DMS53 treated with DMSO at 0.1 percent for 48 hours (cell line): ENCODE measurements around the gene SERPIND1.

Experiments used
- DNase-seq: peaks from one replicate; lab custom pipeline; 2025; ENCODE audit not compliant: unreplicated experiment; lab: John Stamatoyannopoulos, UW

The SERPIND1 gene

DNA sequence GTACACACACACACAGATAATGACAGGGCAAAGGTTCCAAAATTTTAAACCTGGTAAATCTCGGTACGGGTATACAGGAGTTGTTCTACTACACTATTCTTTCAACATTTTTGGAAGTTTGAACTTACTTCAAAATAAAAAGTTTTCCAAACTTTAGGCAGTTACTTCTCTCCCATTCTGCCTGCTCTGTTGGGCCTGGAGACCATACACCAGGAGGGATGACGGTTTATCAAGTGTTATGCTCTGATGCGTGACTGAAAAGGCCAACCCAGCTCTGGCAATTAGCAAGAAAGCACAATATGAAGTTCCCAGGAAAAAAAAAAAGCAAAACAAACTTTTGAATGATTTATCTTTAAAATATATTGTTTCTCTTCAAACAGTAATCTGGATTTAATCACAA lies 969 bp downstream of the SERPIND1 start:
- DNase-seq = no peak

- no peak for DNase-seq
Measured at GRCh38 chr22:20775342-20775895, 1.5 kb downstream of the SERPIND1 start.

- DNase-seq = peak; percentile 3
Measured at GRCh38 chr22:20776624-20777405, 2.9 kb downstream of the SERPIND1 start.

DNA sequence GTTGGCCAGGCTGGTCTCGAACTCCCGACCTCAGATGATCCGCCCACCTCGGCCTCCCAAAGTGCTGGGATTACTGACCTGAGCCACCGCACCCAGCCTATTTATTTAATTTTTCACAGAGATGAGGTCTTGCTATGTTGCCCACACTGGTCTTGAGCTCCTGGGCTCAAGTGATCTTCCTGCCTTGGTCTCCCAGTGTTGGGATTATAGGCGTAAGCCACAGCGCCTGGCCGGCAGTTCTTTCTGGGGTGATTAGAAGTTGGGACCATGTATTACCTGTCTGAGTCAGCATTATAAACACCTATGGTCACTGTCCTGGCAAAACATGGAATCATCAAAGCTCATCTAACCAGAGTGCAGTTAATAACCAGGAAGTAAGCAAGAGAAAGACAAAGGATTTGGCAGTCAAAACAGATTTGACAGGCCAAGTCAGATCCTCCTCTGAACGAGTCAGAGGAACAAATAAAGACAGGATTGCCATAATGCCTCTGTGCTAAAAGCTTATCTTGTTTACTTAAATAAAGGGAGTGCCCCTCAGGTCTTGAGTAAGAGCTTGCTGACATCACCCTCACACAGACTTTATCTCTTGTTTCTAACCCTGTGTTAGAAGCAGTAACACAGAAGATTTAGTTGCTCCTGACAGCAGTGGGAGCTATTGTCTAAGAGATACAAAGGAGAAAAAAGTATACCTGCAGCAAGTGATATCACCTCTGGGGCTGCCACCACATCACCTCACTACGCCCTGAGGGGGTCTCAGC lies 3.7 kb downstream of the SERPIND1 start:
- DNase-seq = peak; percentile 19

- no peak for DNase-seq
Measured at GRCh38 chr22:20779014-20779817, 5.3 kb downstream of the SERPIND1 start.

GRCh38 chr22:20779818-20780158 lies 5.9 kb downstream of the SERPIND1 start:
- DNase-seq = no peak

DNA sequence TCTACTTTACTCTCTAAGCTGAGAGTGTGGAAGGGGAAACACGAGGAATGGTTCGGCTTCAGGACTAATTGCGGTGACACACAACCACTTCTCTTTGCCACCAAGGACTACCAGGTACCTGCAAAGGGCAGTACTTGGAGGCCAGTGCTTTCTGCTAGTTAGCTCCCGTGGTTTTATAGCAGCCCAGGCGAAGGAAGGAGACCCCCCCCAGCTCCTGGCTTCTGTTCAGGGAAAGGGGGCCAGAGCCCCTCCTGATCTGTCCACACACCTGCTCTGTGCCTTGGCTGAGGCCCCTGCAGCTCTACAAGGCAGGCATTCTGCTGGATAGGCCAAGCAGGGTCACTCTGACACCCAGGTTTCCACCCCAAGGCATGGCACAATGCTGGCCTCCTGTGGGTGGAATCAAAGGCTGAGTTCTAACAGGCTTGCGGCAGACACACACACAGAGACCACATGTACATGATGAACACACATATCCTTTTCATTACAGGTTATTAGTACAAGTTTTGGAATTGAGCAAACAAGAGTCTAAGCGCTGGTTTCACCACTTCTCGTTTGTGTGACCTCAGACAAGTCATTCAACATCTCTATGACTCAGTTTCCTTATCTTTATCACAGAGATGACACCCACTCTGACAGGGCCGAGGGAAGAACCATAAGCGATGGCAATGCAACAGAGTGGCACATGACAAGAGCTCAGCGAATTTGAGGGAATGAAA lies 7.5 kb downstream of the SERPIND1 start:
- DNase-seq = no peak

- no peak for DNase-seq
Measured at GRCh38 chr22:20782083-20782482, 8.2 kb downstream of the SERPIND1 start.

DNA sequence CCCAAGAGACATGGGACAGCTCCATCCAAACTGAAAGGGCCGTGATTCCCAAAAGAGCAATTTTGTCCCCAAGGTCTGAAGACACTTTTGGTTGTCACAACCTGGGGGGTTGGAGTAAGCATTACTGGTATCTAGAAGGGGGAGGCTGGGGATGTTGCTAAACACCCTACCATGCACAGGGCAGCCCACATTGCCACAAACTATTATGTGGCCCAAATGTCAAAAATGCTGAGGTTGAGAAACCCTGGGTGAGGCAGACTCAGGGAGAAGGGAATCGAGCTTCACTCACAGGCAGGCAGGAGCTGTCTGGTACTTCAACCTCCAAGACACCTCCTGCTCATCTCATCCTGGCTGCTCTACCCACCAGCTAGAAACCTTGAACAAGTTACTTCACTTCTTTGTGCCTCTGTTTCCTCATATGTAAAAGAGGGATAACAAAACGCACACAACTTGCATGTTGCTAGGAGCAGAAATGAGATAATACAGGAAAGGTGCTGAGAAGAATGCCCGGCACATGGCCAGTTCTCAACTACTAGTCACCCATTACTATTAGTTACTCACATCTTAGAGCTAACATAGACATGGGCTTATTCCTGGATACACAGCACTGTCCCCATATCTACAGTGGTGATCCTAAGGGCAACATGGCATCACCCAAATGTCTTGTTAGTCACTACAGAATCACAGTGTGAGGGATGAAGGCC lies 8.8 kb downstream of the SERPIND1 start:
- no peak for DNase-seq

GRCh38 chr22:20783300-20783673 lies 9.4 kb downstream of the SERPIND1 start:
- DNase-seq = no peak

DNA sequence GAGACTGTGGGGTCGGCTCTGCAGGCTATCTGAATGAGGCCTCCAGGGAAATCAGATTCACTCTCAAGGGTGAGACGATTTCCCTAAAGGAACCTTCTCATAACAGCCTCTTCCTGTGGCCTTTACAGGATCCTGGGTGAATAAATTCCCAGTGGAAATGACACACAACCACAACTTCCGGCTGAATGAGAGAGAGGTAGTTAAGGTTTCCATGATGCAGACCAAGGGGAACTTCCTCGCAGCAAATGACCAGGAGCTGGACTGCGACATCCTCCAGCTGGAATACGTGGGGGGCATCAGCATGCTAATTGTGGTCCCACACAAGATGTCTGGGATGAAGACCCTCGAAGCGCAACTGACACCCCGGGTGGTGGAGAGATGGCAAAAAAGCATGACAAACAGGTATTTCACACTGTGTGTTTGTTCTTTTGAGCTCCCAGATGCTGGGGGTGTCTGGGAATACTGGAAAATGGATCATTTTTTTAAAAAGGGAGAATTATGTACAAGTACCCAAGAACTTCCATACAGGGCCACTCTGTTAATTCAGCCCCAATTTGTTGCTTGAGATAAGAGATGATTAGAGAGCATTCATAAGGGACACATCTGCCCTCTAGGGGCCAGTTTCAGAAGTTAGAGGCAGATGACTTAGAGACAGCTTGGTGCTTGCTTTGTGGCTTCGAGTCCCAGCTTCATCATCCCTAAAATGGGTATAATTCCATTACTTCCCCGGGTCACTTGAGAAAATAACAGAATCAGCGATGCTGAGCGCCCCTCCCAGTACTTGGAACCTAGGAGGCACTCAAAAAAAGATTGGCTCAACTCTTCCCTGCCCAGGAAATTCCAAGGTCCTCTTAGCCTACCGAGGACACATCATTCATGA lies 10.2 kb downstream of the SERPIND1 start:
- DNase-seq = peak; percentile 6

DNA sequence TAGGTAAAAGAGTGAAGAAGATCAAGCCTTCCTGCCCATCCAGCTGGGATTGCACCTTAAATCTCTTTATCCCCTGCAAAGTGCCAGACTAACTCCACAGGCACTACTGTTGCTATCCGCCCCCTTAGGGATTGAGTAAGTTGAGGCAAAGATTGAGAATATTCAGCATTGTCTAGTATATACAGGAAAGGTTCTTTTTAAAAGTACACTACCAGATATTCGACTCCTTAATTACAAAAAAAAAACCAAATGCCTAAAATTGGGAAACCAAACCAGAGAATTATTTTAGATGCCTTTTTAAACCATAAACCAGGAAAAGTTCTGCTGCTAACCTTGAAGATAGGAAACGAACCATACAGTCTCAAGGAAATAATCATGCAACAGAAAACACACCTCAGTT lies 11.5 kb downstream of the SERPIND1 start:
- DNase-seq = no peak

DNA sequence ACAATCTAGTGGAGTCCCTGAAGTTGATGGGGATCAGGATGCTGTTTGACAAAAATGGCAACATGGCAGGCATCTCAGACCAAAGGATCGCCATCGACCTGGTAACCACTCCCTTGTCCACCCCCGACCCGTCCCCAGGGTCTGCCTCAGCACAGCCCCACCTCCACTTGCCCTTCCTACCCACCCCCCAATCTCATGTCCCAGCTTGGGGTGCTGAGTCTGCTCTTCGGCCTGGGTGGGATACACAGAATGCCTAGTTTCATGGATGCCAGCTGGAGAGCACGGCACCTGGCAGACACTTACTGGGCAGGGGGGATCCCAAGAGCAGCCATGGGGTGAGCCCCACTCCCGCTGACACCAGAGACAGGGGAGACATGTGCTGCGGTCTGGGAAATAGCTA lies 12.1 kb downstream of the SERPIND1 start:
- no peak for DNase-seq

DNA sequence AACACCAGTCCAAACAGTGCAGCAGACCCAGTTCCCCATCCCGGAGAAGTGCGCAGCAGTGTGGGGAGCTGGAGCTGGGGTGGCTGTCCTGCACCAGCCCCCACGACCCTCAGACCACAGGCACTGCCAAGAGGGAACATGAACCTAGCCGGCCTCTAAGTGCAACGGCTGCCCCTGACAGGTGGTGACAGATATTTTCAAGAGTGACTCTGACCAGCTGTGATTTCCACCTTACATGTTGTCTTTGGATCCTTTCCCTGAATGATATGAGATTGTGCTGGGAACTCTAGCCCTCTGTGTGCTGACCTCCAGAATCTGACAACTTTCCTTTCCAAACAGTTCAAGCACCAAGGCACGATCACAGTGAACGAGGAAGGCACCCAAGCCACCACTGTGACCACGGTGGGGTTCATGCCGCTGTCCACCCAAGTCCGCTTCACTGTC lies 12.6 kb downstream of the SERPIND1 start:
- DNase-seq = no peak

DNA sequence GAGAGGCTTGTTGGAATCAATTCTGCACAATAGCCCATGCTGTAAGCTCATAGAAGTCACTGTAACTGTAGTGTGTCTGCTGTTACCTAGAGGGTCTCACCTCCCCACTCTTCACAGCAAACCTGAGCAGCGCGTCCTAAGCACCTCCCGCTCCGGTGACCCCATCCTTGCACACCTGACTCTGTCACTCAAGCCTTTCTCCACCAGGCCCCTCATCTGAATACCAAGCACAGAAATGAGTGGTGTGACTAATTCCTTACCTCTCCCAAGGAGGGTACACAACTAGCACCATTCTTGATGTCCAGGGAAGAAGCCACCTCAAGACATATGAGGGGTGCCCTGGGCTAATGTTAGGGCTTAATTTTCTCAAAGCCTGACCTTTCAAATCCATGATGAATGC lies 13.3 kb downstream of the SERPIND1 start:
- no peak for DNase-seq

DNA sequence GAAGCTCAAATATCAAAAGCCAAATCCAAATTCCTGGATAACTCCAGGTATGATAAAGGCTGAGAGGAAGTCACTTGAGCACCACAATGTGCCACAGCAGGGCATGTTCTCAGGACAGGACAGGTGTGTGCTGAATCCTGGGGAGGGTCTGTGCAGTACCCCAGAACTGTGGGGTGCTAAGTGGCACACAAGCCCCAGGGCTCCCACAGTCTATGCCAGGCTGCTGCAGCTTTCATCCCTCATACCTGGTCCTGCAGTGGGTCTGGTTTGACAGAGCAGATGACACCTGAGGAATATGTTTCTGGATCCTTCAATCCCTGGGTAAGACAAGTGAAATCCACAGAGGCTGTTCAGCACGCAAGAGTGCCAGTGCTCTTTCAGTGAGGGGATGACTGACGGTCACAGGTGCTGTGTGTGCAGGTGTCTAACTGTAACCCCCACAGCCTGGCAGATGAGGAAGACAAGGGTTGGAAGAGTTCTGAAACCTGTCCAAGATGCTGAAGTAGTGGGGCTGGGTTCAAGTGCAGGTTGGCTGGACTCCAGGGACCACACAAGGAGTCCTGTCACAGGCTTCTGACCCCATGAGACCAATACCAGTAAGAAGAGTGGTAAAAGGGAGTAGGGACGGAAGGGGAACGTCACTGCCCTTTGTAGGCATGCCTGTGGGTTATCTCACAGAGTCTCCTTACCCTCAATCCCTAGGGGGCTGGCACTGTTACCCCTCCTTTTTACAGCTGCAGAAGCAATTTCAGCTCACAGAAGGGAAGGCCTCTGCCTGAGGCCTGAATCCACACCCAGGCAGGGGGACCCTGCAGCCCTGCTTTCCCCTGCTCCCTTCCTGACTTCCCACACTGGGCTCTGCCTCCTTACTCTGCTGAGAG lies 14.1 kb downstream of the SERPIND1 start:
- DNase-seq = no peak

DNA sequence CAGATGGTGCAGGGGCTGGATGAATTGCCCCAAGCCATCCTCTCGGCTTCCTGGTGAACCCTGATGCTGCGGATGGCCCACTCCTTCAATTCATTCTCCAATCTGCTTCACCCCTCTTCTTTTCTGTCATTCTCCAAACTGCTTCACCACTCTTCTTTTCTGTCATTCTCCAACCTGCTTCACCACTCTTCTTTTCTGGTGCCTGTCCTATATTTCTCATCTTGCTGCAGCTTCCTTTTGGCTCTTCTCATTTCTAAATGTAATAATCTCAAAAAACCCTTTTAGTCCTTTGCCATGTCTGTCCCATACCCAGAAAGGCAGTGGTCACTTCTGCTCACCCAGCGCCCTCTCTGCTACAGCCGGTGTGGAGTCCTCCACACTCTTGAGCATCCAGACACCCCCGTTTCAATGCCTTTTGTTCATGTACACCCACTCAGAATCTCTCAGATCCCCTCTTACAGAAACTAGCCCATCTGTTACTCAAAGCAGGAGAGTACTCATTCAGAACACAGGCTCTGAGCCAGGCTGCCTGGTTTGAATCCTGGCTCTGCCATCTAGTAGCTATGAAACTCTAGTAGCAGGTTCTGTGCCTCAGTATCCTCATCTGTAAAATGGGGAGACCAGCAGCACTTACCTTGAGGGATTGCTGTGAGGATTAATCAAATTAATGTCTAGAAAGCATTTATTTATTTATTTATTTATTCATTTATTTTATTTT lies 14.9 kb downstream of the SERPIND1 start:
- DNase-seq = no peak
